Measurements from ENCODE around the gene MOB3B. TPM values are rescaled to one million over a fixed set of nuclear protein-coding genes. Genes with fewer than 3 reads are reported as not detected.

MOB3B gene
- total RNA-seq, 2 donors from 2014 or later, result 0.11 to 0.59 TPM

GRCh38 chr9:27280860-27281259 lies 248.8 kb downstream of the MOB3B start:
- H3K27ac Mint-ChIP-seq, result no peak overlapping the region
- no peaks in the 10 kb centered on the region for H3K27me3 Mint-ChIP-seq
- DNase-seq (ENCODE audit: low spot score), result no peak

GRCh38 chr9:27280249-27280648 lies 249.4 kb downstream of the MOB3B start:
- H3K27me3 Mint-ChIP-seq, result no peaks in the 10 kb centered on the region
- no peak for DNase-seq (ENCODE audit: low spot score)
- no peak overlapping the region for H3K27ac Mint-ChIP-seq
- H3K9me3 Mint-ChIP-seq, result no peaks in the 10 kb centered on the region
- no peaks in the 10 kb centered on the region for H3K36me3 Mint-ChIP-seq
- H3K4me3 Mint-ChIP-seq, result no peak overlapping the region
- ATAC-seq, result no peak
- peaks cover 3 to 5% of the 10 kb centered on the region in 2 donors for H3K4me1 Mint-ChIP-seq (ENCODE audit: low read depth in 2 of 2)

More at GRCh38 chr9:27280860-27281259, 248.8 kb downstream of the MOB3B start:
- H3K9me3 Mint-ChIP-seq, result no peaks in the 10 kb centered on the region
- H3K4me1 Mint-ChIP-seq (ENCODE audit: low read depth in 2 of 2), result peaks cover 3 to 5% of the 10 kb centered on the region in 2 donors
- ATAC-seq, result no peak
- no peaks in the 10 kb centered on the region for H3K36me3 Mint-ChIP-seq
- H3K4me3 Mint-ChIP-seq, result no peak overlapping the region

GRCh38 chr9:27279611-27280010 lies 250.0 kb downstream of the MOB3B start:
- Mint-ChIP-seq H3K4me3 (no peak overlapping the region), H3K9me3 (no peaks in the 10 kb centered on the region), H3K36me3 (no peaks in the 10 kb centered on the region), H3K4me1 (ENCODE audit: low read depth in 2 of 2) (peaks cover 3 to 5% of the 10 kb centered on the region in 2 donors), H3K27ac (no peak overlapping the region), H3K27me3 (no peaks in the 10 kb centered on the region)
- ATAC-seq, result no peak
- DNase-seq (ENCODE audit: low spot score), result no peak

GRCh38 chr9:27278374-27278773 lies 251.2 kb downstream of the MOB3B start:
- Mint-ChIP-seq H3K9me3 (no peaks in the 10 kb centered on the region), H3K27ac (no peak overlapping the region), H3K27me3 (no peaks in the 10 kb centered on the region), H3K4me1 (ENCODE audit: low read depth in 2 of 2) (peaks cover 3 to 5% of the 10 kb centered on the region in 2 donors), H3K36me3 (no peaks in the 10 kb centered on the region), H3K4me3 (no peak overlapping the region)
- ATAC-seq (no peak), DNase-seq (ENCODE audit: low spot score) (no peak)

- peaks cover 3 to 5% of the 10 kb centered on the region in 2 donors for H3K4me1 Mint-ChIP-seq (ENCODE audit: low read depth in 2 of 2)
- DNase-seq (ENCODE audit: low spot score), result no peak
- no peak overlapping the region for H3K4me3 Mint-ChIP-seq
Measured at GRCh38 chr9:27276193-27277030, 253.2 kb downstream of the MOB3B start.

More at GRCh38 chr9:27276193-27277030, 253.2 kb downstream of the MOB3B start:
- no peaks in the 10 kb centered on the region for H3K9me3 Mint-ChIP-seq
- no peak for ATAC-seq
- H3K27me3 Mint-ChIP-seq, result no peaks in the 10 kb centered on the region
- no peak overlapping the region for H3K27ac Mint-ChIP-seq
- no peaks in the 10 kb centered on the region for H3K36me3 Mint-ChIP-seq

Other genes with a start within 250 kb of the MOB3B start
- not detected for gene EQTN, start 232.7 kb downstream of the MOB3B start, total RNA-seq
- gene IFNK, start 5.5 kb downstream of the MOB3B start, total RNA-seq, result not detected
- 1 to 10 TPM; 4.0 to 6.1 TPM for gene C9orf72, start 43.7 kb upstream of the MOB3B start, total RNA-seq

All from natural killer cell treated with Interleukin-12 subunit alpha and Interleukin-12 subunit beta and Interleukin-15 and Interleukin-18, amount 100 ng/mL, for 72 hours (primary cell).